Measurements from ENCODE around the gene PWWP2B.
A peak's percentile ranks its signal among the peaks of the same experiment; 100 is the strongest.
"Not testable (repeated sequence)": the region's sequence is repeated elsewhere in the genome, so short reads cannot be mapped to it uniquely, and the experiment has no call there.

Gene PWWP2B

GRCh38 chr10:132369636-132370185 is 27.3 kb upstream of the PWWP2B start:
- Mint-ChIP-seq H3K36me3 (ENCODE audit: low read depth) (peaks cover 6% of the 10 kb centered on the region), H3K4me3 (no peak overlapping the region), H3K27me3 (peaks cover 2% of the 10 kb centered on the region), H3K4me1 (peaks cover 7% of the 10 kb centered on the region), H3K9me3 (peaks cover 2% of the 10 kb centered on the region), H3K27ac (no peak overlapping the region)
- no peak for DNase-seq
- ATAC-seq, result no peak

- H3K4me1 Mint-ChIP-seq, result peaks cover 4% of the 10 kb centered on the region
- H3K9me3 Mint-ChIP-seq, result no peaks in the 10 kb centered on the region
- no peak overlapping the region for H3K4me3 Mint-ChIP-seq
- ATAC-seq, result no peak
- peaks cover 2% of the 10 kb centered on the region for H3K27me3 Mint-ChIP-seq
- peaks cover 5% of the 10 kb centered on the region for H3K36me3 Mint-ChIP-seq (ENCODE audit: low read depth)
- no peak for DNase-seq
- no peak overlapping the region for H3K27ac Mint-ChIP-seq
Observed at GRCh38 chr10:132370426-132371340, 26.3 kb upstream of the PWWP2B start.

GRCh38 chr10:132371641-132372081 is 25.3 kb upstream of the PWWP2B start:
- H3K9me3 Mint-ChIP-seq, result no peaks in the 10 kb centered on the region
- no peak overlapping the region for H3K4me3 Mint-ChIP-seq
- DNase-seq (no peak), ATAC-seq (no peak)
- H3K27ac Mint-ChIP-seq, result no peak overlapping the region
- H3K27me3 Mint-ChIP-seq, result peaks cover 2% of the 10 kb centered on the region
- H3K36me3 Mint-ChIP-seq (ENCODE audit: low read depth), result peaks cover 5% of the 10 kb centered on the region
- H3K4me1 Mint-ChIP-seq, result peaks cover 4% of the 10 kb centered on the region

- H3K27me3 Mint-ChIP-seq, result peaks cover 2% of the 10 kb centered on the region
- no peaks in the 10 kb centered on the region for H3K36me3 Mint-ChIP-seq (ENCODE audit: low read depth)
- H3K9me3 Mint-ChIP-seq, result no peaks in the 10 kb centered on the region
- H3K4me1 Mint-ChIP-seq, result peaks cover 4% of the 10 kb centered on the region
- no peak for ATAC-seq
- H3K4me3 Mint-ChIP-seq, result no peak overlapping the region
- DNase-seq, result no peak
- no peak overlapping the region for H3K27ac Mint-ChIP-seq
Observed at GRCh38 chr10:132372516-132373095, 24.4 kb upstream of the PWWP2B start.

GRCh38 chr10:132373241-132373955 is 23.6 kb upstream of the PWWP2B start:
- Mint-ChIP-seq H3K4me3 (no peak overlapping the region), H3K27ac (no peak overlapping the region), H3K36me3 (ENCODE audit: low read depth) (no peaks in the 10 kb centered on the region), H3K4me1 (peaks cover 4% of the 10 kb centered on the region), H3K27me3 (peaks cover 2% of the 10 kb centered on the region), H3K9me3 (no peaks in the 10 kb centered on the region)
- DNase-seq (no peak), ATAC-seq (no peak)

GRCh38 chr10:132374176-132374575 is 22.8 kb upstream of the PWWP2B start:
- no peak for ATAC-seq

GRCh38 chr10:132374612-132375011 is 22.4 kb upstream of the PWWP2B start:
- H3K27ac Mint-ChIP-seq, result no peak overlapping the region
- H3K9me3 Mint-ChIP-seq, result no peaks in the 10 kb centered on the region
- H3K27me3 Mint-ChIP-seq, result peaks cover 2% of the 10 kb centered on the region
- no peak overlapping the region for H3K4me3 Mint-ChIP-seq
- ATAC-seq, result no peak
- peaks cover 4% of the 10 kb centered on the region for H3K4me1 Mint-ChIP-seq
- no peaks in the 10 kb centered on the region for H3K36me3 Mint-ChIP-seq (ENCODE audit: low read depth)
- no peak for DNase-seq

More at GRCh38 chr10:132374176-132374575, 22.8 kb upstream of the PWWP2B start:
- Mint-ChIP-seq H3K27me3 (peaks cover 2% of the 10 kb centered on the region), H3K4me1 (peaks cover 4% of the 10 kb centered on the region), H3K36me3 (ENCODE audit: low read depth) (no peaks in the 10 kb centered on the region), H3K4me3 (no peak overlapping the region), H3K27ac (no peak overlapping the region), H3K9me3 (no peaks in the 10 kb centered on the region)
- no peak for DNase-seq

GRCh38 chr10:132375116-132375794 is 21.7 kb upstream of the PWWP2B start:
- ATAC-seq (no peak), DNase-seq (no peak)
- peaks cover 4% of the 10 kb centered on the region for H3K4me1 Mint-ChIP-seq
- no peaks in the 10 kb centered on the region for H3K36me3 Mint-ChIP-seq (ENCODE audit: low read depth)
- H3K4me3 Mint-ChIP-seq, result no peak overlapping the region
- no peak overlapping the region for H3K27ac Mint-ChIP-seq
- H3K9me3 Mint-ChIP-seq, result no peaks in the 10 kb centered on the region
- H3K27me3 Mint-ChIP-seq, result peaks cover 2% of the 10 kb centered on the region

GRCh38 chr10:132375795-132376297 is 21.2 kb upstream of the PWWP2B start:
- no peak overlapping the region for H3K27ac Mint-ChIP-seq
- no peak for DNase-seq
- H3K27me3 Mint-ChIP-seq, result peaks cover 2% of the 10 kb centered on the region
- no peaks in the 10 kb centered on the region for H3K9me3 Mint-ChIP-seq
- no peak for ATAC-seq
- H3K36me3 Mint-ChIP-seq (ENCODE audit: low read depth), result no peaks in the 10 kb centered on the region
- no peak overlapping the region for H3K4me3 Mint-ChIP-seq
- peaks cover 4% of the 10 kb centered on the region for H3K4me1 Mint-ChIP-seq

- no peak for DNase-seq
- no peak for ATAC-seq
- Mint-ChIP-seq H3K36me3 (ENCODE audit: low read depth) (no peaks in the 10 kb centered on the region), H3K4me1 (peaks cover 4% of the 10 kb centered on the region), H3K27ac (no peak overlapping the region), H3K9me3 (no peaks in the 10 kb centered on the region), H3K27me3 (peaks cover 2% of the 10 kb centered on the region), H3K4me3 (no peak overlapping the region)
Observed at GRCh38 chr10:132376394-132376851, 20.6 kb upstream of the PWWP2B start.

GRCh38 chr10:132377326-132377725 is 19.7 kb upstream of the PWWP2B start:
- no peaks in the 10 kb centered on the region for H3K27me3 Mint-ChIP-seq
- H3K4me3 Mint-ChIP-seq, result no peak overlapping the region
- no peaks in the 10 kb centered on the region for H3K9me3 Mint-ChIP-seq
- no peaks in the 10 kb centered on the region for H3K36me3 Mint-ChIP-seq (ENCODE audit: low read depth)
- H3K4me1 Mint-ChIP-seq, result peaks cover 3% of the 10 kb centered on the region
- ATAC-seq (no peak), DNase-seq (no peak)
- no peak overlapping the region for H3K27ac Mint-ChIP-seq

- H3K27me3 Mint-ChIP-seq; H3K9me3 Mint-ChIP-seq; H3K4me3 Mint-ChIP-seq; ATAC-seq; DNase-seq; H3K4me1 Mint-ChIP-seq; H3K27ac Mint-ChIP-seq; H3K36me3 Mint-ChIP-seq (ENCODE audit: low read depth): not testable (repeated sequence)
Observed at GRCh38 chr10:132379026-132379425, 18.0 kb upstream of the PWWP2B start.

- not testable (repeated sequence) for H3K27ac Mint-ChIP-seq; H3K36me3 Mint-ChIP-seq (ENCODE audit: low read depth); H3K4me3 Mint-ChIP-seq; H3K9me3 Mint-ChIP-seq; H3K4me1 Mint-ChIP-seq; H3K27me3 Mint-ChIP-seq; ATAC-seq
- peak; percentile 0 for DNase-seq
Observed at GRCh38 chr10:132380986-132381385, 16.0 kb upstream of the PWWP2B start.

GRCh38 chr10:132381741-132382140 is 15.3 kb upstream of the PWWP2B start:
- Mint-ChIP-seq H3K9me3 (no peaks in the 10 kb centered on the region), H3K4me3 (no peak overlapping the region), H3K27ac (no peak overlapping the region), H3K27me3 (no peaks in the 10 kb centered on the region), H3K4me1 (peaks cover 10% of the 10 kb centered on the region), H3K36me3 (ENCODE audit: low read depth) (no peaks in the 10 kb centered on the region)
- DNase-seq (no peak), ATAC-seq (no peak)

All from activated naive CD8-positive, alpha-beta T cell treated with anti-CD3 and anti-CD28 coated beads, Interleukin-2, amount 50 U/mL, for 24 hours (primary cell).